SJCRH30 (cell line): ENCODE results near the gene RNU5D-1. TPM values are rescaled to one million over a fixed set of nuclear protein-coding genes. Genes with fewer than 3 reads are reported as not detected.
"Not testable (repeated sequence)": the region's sequence is repeated elsewhere in the genome, so short reads cannot be mapped to it uniquely, and the experiment has no call there.

ENCODE experiments used
- DNase-seq, 2 experiments: peaks; one replicate each; pipeline ENCODE4 v3.0.0-alpha.2; 2015 to 2020
- H3K27ac ChIP-seq: fragments of 250-450 bp; sonication (Bioruptor Pico); 2 replicates; pipeline ENCODE4 v1.5.1; 2020; ENCODE audit warnings: mild to moderate bottlenecking, moderate library complexity
- H3K27me3 ChIP-seq: fragments of 250-450 bp; sonication (Bioruptor Pico); 2 replicates; pipeline ENCODE4 v1.5.1; 2020; ENCODE audit warnings: mild to moderate bottlenecking, moderate library complexity
- H3K36me3 ChIP-seq: fragments of 250-450 bp; sonication (Bioruptor Pico); 2 replicates; pipeline ENCODE4 v1.5.1; 2020; ENCODE audit warnings: mild to moderate bottlenecking, moderate library complexity
- H3K4me1 ChIP-seq: fragments of 250-450 bp; sonication (Bioruptor Pico); 2 replicates; pipeline ENCODE4 v1.5.1; 2020; ENCODE audit warnings: mild to moderate bottlenecking, moderate library complexity
- H3K4me3 ChIP-seq: fragments of 250-450 bp; sonication (Bioruptor Pico); 2 replicates; pipeline ENCODE4 v1.5.1; 2020; ENCODE audit warnings: mild to moderate bottlenecking, moderate library complexity
- H3K9me3 ChIP-seq: fragments of 250-450 bp; sonication (Bioruptor Pico); replicated peaks from 2 replicates; pipeline ENCODE4 v1.5.1; 2020; ENCODE audit warnings: mild to moderate bottlenecking, moderate library complexity
- total RNA-seq: library from RNA; depleted of rRNA; stranded (reverse); fragments of >200 nt; shearing (Covaris generic); gene quantifications from 2 replicates; pipeline ENCODE4 v1.2.3, GENCODE V29; 2014; rRNA removed

The RNU5D-1 gene
- total RNA-seq: not detected in 2 replicates

GRCh38 chr1:44730741-44731512, at the start of gene RNU5D-1:
TSS of gene RNU5D-1 (minus strand) at chr1:44731170.
- Histone ChIP-seq H3K9me3 (no peaks in the 10 kb centered on the region), H3K27ac (peak within 1 kb of the TSS; percentile 100), H3K27me3 (0 out of 2 replicates have a peak, but pooled peaks cover 3% of the 10 kb centered on the region), H3K36me3 (no peaks in the 10 kb centered on the region), H3K4me1 (peaks cover 14% of the 10 kb centered on the region), H3K4me3 (peak within 1 kb of the TSS; percentile 21)
- DNase-seq: peak; percentile 95 to 98

GRCh38 chr1:44780583-44781121, 49.7 kb upstream of the RNU5D-1 start:
- H3K4me3 ChIP-seq: no peak overlapping the region
- H3K36me3 ChIP-seq: peaks cover 58% of the 10 kb centered on the region
- H3K27me3 ChIP-seq: no peaks in the 10 kb centered on the region
- H3K9me3 ChIP-seq: no peaks in the 10 kb centered on the region
- no peak for DNase-seq
- 0 out of 2 replicates have a peak, but pooled peaks cover 12% of the 10 kb centered on the region for H3K4me1 ChIP-seq
- H3K27ac ChIP-seq: no peak overlapping the region

GRCh38 chr1:44778705-44779576, 48.0 kb upstream of the RNU5D-1 start:
- Histone ChIP-seq H3K4me3 (no peak overlapping the region), H3K27ac (no peak overlapping the region), H3K9me3 (no peaks in the 10 kb centered on the region), H3K4me1 (0 out of 2 replicates have a peak, but pooled peaks cover 12% of the 10 kb centered on the region), H3K36me3 (peaks cover 58% of the 10 kb centered on the region), H3K27me3 (no peaks in the 10 kb centered on the region)
- no peak for DNase-seq

GRCh38 chr1:44777969-44778635, 47.1 kb upstream of the RNU5D-1 start:
- H3K36me3 ChIP-seq: peaks cover 58% of the 10 kb centered on the region
- no peak overlapping the region for H3K4me3 ChIP-seq
- no peak for DNase-seq
- no peaks in the 10 kb centered on the region for H3K27me3 ChIP-seq
- H3K27ac ChIP-seq: no peak overlapping the region
- 0 out of 2 replicates have a peak, but pooled peaks cover 12% of the 10 kb centered on the region for H3K4me1 ChIP-seq
- H3K9me3 ChIP-seq: no peaks in the 10 kb centered on the region

GRCh38 chr1:44777547-44777946, 46.6 kb upstream of the RNU5D-1 start:
- Histone ChIP-seq H3K9me3 (no peaks in the 10 kb centered on the region), H3K4me1 (0 out of 2 replicates have a peak, but pooled peaks cover 12% of the 10 kb centered on the region), H3K27me3 (no peaks in the 10 kb centered on the region), H3K36me3 (peaks cover 58% of the 10 kb centered on the region), H3K27ac (no peak overlapping the region), H3K4me3 (no peak overlapping the region; the same call in 1 of the 2 replicates)
- DNase-seq: no peak

GRCh38 chr1:44776730-44777068, 45.7 kb upstream of the RNU5D-1 start:
- Histone ChIP-seq H3K27me3 (no peaks in the 10 kb centered on the region), H3K4me3 (peak overlapping the region; percentile 67), H3K36me3 (peaks cover 58% of the 10 kb centered on the region), H3K9me3 (no peaks in the 10 kb centered on the region), H3K27ac (peak overlapping the region; percentile 83; the same call in 1 of the 2 replicates), H3K4me1 (0 out of 2 replicates have a peak, but pooled peaks cover 12% of the 10 kb centered on the region)
- DNase-seq: no peak

GRCh38 chr1:44775930-44776729, 45.2 kb upstream of the RNU5D-1 start:
- H3K27me3 ChIP-seq: no peaks in the 10 kb centered on the region
- H3K9me3 ChIP-seq: no peaks in the 10 kb centered on the region
- H3K36me3 ChIP-seq: peaks cover 53% of the 10 kb centered on the region
- H3K27ac ChIP-seq: peak overlapping the region; percentile 83
- peak in 1 of 2 experiments; percentile 27 for DNase-seq
- H3K4me1 ChIP-seq: 0 out of 2 replicates have a peak, but pooled peaks cover 12% of the 10 kb centered on the region
- H3K4me3 ChIP-seq: peak overlapping the region; percentile 67

GRCh38 chr1:44775078-44775929, 44.3 kb upstream of the RNU5D-1 start, which contains the start of gene RPS8:
TSS of gene RPS8 (plus strand) at chr1:44775540. CDS start at chr1:44775597, 57 bp downstream.
- Histone ChIP-seq H3K4me1 (0 out of 2 replicates have a peak, but pooled peaks cover 12% of the 10 kb centered on the region), H3K4me3 (peak within 1 kb of the TSS; percentile 67), H3K36me3 (peaks cover 46% of the 10 kb centered on the region), H3K27me3 (no peaks in the 10 kb centered on the region), H3K27ac (peak within 1 kb of the TSS; percentile 83), H3K9me3 (no peaks in the 10 kb centered on the region)
- peak; percentile 95 to 98 for DNase-seq

GRCh38 chr1:44766421-44766820, 35.5 kb upstream of the RNU5D-1 start:
- not testable (repeated sequence) for H3K4me3 ChIP-seq, H3K27ac ChIP-seq, DNase-seq, H3K4me1 ChIP-seq, H3K27me3 ChIP-seq, H3K9me3 ChIP-seq
- peaks cover 54% of the 10 kb centered on the region for H3K36me3 ChIP-seq

GRCh38 chr1:44760876-44761275, 29.9 kb upstream of the RNU5D-1 start:
- no peak for DNase-seq
- no peaks in the 10 kb centered on the region for H3K27me3 ChIP-seq
- H3K27ac ChIP-seq: no peak overlapping the region
- peaks cover 93% of the 10 kb centered on the region for H3K36me3 ChIP-seq
- no peak overlapping the region for H3K4me3 ChIP-seq
- H3K9me3 ChIP-seq: no peaks in the 10 kb centered on the region
- H3K4me1 ChIP-seq: peaks cover 24% of the 10 kb centered on the region

GRCh38 chr1:44759077-44759476, 28.1 kb upstream of the RNU5D-1 start:
- Histone ChIP-seq H3K27ac (peak overlapping the region; percentile 40), H3K4me3 (no peak overlapping the region), H3K9me3 (no peaks in the 10 kb centered on the region), H3K27me3 (no peaks in the 10 kb centered on the region), H3K36me3 (peaks cover 94% of the 10 kb centered on the region), H3K4me1 (peaks cover 24% of the 10 kb centered on the region)
- peak; percentile 75 to 84 for DNase-seq

GRCh38 chr1:44757420-44757819, 26.4 kb upstream of the RNU5D-1 start:
- H3K9me3 ChIP-seq: no peaks in the 10 kb centered on the region
- H3K36me3 ChIP-seq: peaks cover 96% of the 10 kb centered on the region
- peaks cover 24% of the 10 kb centered on the region for H3K4me1 ChIP-seq

GRCh38 chr1:44747878-44748277, 16.9 kb upstream of the RNU5D-1 start:
- Histone ChIP-seq H3K36me3 (peaks cover 92% of the 10 kb centered on the region), H3K27me3 (no peaks in the 10 kb centered on the region), H3K4me3 (no peak overlapping the region), H3K4me1 (no peaks in the 10 kb centered on the region), H3K9me3 (no peaks in the 10 kb centered on the region), H3K27ac (no peak overlapping the region)
- DNase-seq: no peak

More at GRCh38 chr1:44757420-44757819, 26.4 kb upstream of the RNU5D-1 start:
- H3K27ac ChIP-seq: no peak overlapping the region
- no peak for DNase-seq
- H3K27me3 ChIP-seq: no peaks in the 10 kb centered on the region
- no peak overlapping the region for H3K4me3 ChIP-seq
